NCI-H446 (cell line): Measurements from ENCODE around the gene GNPTG.
"Not testable (repeated sequence)": the region's sequence is repeated elsewhere in the genome, so short reads cannot be mapped to it uniquely, and the experiment has no call there.

Source experiments
- DNase-seq, 2 experiments: peaks; one replicate each; lab custom pipeline; 2025; lab: John Stamatoyannopoulos, UW

The GNPTG gene

DNA sequence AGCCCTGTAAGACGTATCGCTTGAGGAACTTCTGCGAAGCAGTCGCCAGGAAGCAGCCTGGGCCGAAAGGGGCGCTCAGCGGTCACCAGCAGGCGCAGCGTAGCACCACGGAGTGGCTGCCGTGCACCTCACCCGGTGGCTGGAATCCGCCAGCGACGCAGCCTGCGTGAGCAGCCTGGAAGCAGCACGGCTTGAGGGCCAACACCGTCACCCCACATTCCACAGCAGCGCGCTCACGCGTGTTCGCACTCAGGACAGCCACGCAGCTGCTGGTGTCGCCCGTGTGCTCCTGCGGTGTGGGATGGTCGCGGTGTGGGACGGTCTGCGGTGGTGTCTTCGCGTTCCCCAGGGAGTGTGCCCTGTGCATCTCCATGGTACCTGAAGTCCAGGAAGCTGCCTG, 32.7 kb upstream of the GNPTG start:
- DNase-seq = no peak

DNA sequence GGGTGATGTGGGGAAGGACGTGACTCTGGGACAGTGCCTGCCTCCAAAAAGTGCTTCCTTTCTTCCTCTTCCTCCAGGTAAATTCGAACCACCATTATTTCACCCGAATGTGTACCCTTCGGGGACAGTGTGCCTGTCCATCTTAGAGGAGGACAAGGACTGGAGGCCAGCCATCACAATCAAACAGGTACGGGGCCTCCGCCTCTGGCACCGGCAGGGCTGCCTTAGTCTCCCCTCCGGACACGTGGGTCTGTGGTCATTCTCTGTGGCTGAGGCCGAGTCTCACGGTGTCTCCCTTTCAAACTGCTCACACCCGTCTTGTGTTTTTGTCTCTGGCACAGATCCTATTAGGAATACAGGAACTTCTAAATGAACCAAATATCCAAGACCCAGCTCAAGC, 31.6 kb upstream of the GNPTG start:
- no peak for DNase-seq

- no peak for DNase-seq
Measured at GRCh38 chr16:1320658-1321240, 31.0 kb upstream of the GNPTG start.

GRCh38 chr16:1322407-1322806, 29.3 kb upstream of the GNPTG start:
- DNase-seq = no peak

DNA sequence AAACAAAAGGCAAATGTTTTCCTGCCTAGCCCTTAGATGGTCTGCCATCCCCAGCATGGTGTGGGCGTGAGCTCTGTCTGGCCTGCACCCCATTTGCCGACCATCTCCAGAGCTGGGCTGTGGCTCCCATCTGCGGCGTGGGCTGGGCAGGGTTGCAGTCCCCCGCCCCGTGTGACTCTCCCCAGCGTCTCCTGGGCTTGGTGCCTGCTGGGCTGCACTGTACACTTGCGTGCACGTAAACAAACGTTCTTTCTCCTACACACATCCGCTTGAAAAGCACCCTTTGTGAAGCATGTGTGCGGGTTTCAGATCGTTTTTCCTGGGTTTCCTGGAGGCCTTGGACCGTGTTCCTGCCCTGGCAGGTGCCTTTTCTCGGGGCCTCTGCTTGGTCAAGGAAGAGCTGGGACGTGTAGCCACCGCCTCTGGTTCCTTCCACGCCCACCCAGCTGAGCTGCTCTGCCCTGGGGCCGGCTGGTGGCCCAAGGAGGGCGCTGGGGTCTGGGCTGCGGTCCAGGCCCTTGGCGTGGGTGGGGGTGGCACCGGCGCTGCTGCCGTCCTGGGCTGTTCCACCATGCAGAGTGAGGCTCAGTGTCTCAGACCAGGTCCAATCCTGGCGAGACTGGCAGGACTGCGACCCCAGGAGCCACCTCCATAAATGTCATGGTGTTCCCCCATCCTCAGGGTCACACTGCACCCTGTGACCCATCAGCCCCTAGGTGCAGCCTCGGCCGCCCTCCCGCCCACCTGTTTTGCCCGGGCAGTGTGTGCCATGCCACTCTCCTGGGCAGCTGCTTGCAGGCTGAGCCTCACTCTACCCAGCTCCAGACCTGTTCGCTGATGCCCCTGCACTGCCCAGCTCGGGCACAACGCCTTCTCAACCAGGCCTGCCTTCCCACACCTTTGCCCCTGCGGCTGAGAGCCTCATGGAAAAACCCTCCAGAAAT, 28.2 kb upstream of the GNPTG start:
- no peak for DNase-seq

- DNase-seq = no peak
Measured at GRCh38 chr16:1324286-1324826, 27.4 kb upstream of the GNPTG start.

DNA sequence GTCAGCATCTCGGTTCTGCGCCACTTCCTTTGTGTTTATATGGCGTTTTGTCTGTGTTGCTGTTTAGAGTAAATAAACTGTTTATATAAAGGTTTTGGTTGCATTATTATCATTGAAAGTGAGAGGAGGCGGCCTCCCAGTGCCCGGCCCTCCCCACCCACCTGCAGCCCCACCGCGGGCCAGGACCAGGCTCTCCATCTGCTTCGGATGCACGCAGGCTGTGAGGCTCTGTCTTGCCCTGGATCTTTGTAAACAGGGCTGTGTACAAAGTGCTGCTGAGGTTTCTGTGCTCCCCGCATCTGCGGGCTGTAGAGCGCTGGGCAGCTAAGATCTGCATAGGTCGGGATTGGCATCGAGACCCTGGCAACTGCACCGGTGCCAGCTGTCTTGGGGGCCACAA, 26.5 kb upstream of the GNPTG start:
- no peak for DNase-seq

GRCh38 chr16:1325673-1326371, 25.9 kb upstream of the GNPTG start:
- no peak for DNase-seq

GRCh38 chr16:1326391-1326790, 25.3 kb upstream of the GNPTG start:
- no peak for DNase-seq

DNA sequence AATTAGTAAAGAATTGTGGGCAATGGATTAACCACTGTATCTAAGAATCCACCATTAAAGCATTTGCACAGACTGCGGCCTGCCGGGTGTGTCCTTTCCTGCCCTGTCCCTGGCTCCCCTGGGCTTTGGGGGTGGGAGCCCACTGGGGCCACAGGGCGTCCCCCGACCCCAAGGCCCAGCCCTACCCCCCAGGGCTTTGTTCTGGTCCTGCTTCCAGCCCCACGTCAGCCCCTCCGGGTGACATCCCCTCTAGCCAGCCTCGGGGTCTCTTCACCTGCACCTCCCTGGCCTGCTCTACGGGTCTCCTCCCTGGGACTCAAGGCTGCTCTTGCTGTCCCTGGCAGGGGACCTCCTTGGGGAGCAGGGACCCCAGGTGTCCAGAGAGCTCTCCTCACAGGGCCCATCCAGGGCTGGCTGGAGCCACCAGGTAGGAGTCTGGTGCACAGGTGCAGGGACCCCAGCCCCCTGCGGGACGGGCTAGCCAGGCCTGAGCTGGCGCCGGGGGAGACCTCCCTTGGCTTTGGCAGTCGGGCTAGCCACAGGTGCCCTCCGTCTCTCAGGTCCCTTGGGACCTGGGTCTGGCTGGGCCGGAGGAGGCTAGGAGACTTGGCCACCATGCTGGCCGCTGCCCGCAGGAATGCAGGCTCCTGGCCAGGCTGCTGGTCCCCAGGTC, 24.6 kb upstream of the GNPTG start:
- no peak for DNase-seq

DNA sequence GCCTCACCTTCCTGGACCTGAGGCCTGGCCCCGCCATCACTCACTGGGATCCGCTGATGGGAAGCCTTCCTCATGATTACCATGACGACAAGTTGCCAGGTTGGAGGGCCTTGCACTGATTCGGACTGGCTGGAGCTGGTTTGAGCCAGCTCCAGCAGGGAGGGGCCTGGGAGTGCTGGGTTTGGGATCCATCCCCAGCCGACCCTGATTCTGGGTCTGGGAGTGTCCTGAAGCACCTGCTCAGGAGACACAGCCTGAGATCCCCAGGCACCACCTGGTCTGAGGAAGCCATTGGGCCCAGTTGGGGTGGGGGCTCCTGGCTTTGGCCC, 24.1 kb upstream of the GNPTG start:
- no peak for DNase-seq

DNA sequence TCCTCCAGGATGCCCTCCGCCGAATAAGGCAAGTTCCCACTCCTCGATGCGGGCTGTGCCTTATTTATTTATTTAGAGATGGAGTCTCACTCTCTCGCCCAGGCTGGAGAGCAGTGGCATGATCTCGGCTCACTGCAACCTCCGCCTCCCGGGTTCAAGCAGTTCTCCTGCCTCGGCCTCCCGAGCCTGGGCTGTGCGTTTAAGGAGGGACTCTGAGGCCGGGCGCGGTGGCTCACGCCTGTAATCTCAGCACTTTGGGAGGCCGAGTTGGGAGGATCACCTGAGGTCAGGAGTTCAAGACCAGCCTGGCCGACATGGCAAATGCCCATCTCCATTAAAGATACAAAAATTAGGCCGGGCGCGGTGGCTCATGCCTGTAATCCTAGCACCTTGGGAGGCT, 23.6 kb upstream of the GNPTG start:
- DNase-seq = not testable (repeated sequence)

GRCh38 chr16:1328961-1329360, 22.8 kb upstream of the GNPTG start:
- not testable (repeated sequence) for DNase-seq

GRCh38 chr16:1330260-1330914, 21.3 kb upstream of the GNPTG start:
- no peak for DNase-seq

DNA sequence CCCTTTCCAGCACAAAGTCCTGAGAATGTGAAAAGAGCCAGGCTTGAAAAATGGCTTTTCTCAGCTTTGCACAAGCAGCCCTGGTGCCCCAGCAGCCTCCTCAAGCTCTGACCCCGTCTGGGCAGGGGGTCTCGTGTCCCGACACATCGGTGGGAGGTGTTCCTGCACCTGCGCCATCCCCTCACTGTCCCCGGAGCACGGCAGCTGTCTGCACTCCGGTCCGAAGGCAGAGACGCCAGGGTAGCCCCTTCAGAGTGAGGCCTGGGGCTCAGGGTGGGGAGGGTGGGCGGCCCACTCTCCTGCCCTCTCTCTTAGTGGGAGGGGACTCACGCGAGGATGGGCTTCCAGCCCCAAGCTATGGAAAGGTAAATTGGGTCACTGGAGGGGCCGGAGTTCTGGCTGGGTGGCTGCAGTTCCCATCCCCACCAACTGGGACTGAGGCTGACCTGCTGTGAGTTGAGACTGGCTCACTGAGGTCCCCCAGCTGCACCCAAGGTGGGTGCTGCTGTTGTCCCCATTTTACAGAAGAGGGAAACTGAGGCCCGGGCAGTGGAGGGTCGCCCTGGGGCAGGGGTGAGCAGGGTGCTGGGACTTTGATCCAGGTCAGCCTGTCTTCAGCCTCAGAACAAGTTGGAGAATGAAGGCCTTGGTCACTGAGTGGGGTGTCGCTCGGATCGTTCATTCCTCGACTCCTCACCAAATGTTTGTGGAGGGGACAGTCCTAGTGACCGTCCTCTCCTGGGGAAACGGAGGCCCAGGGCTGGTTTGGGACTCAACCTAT, 20.6 kb upstream of the GNPTG start:
- DNase-seq = no peak

GRCh38 chr16:1331712-1332617, 19.8 kb upstream of the GNPTG start:
- no peak for DNase-seq

- DNase-seq = no peak
Measured at GRCh38 chr16:1332618-1333148, 19.0 kb upstream of the GNPTG start.

DNA sequence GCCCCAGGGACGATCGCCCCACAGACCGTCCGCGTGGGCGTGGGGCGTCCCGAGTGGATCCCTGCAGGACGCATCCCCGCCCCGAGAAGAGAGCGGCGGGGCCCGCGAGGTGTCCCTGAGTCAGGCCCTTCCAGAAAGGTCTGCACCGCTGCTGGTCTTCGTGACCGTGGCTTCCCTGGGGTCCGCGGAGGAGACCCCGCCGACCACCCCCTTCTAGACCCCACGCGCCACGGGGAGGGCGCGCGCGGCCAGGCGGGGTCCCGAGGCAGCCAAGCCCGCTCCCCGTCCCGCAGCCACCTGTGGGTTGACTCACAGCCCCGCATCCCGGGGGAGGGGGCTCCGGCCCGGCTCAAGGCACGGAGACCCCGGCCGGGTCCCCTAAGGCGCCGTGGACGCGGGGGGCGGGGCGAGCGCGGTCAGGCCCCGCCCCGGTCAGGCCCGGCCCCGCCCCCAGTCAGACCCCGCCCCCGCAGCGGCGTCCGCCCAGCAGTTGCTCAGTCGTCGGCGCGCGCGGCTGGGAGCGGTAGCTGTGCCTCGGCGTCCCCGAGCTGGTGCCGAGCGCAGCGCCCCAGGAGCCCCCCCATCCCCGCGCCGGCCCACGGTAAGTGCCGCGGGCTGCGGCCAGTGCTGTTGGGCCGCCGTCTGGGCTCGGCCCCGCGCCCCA, 18.4 kb upstream of the GNPTG start, which contains the start of gene BAIAP3:
BAIAP3 (plus strand) TSS at position 497 of the 664 bp plus-strand sequence. CDS start 4,905 bp downstream, outside the sequence.
- DNase-seq = no peak
